Kidney glomerular epithelial cell (primary cell): ENCODE results near the gene FBXO36.
A peak's percentile ranks its signal among the peaks of the same experiment; 100 is the strongest.

Source experiments
- DNase-seq: peaks from one replicate; lab custom pipeline; 2025; lab: John Stamatoyannopoulos, UW

Gene FBXO36

GRCh38 chr2:229970406-229970805 lies 48.1 kb downstream of the FBXO36 start:
- DNase-seq: no peak

GRCh38 chr2:229971298-229971790 lies 49.0 kb downstream of the FBXO36 start:
- DNase-seq: no peak

- no peak for DNase-seq
Observed at GRCh38 chr2:229974266-229974665, 52.0 kb downstream of the FBXO36 start.

- DNase-seq: no peak
Observed at GRCh38 chr2:229980431-229981184, 58.3 kb downstream of the FBXO36 start.

GRCh38 chr2:229993236-229993635 lies 70.9 kb downstream of the FBXO36 start:
- DNase-seq: no peak

- no peak for DNase-seq
Observed at GRCh38 chr2:229996320-229996719, 74.0 kb downstream of the FBXO36 start.

- DNase-seq: no peak
Observed at GRCh38 chr2:229997565-229997964, 75.3 kb downstream of the FBXO36 start.

- no peak for DNase-seq
Observed at GRCh38 chr2:230000118-230000841, 78.0 kb downstream of the FBXO36 start.

- peak; percentile 42 for DNase-seq
Observed at GRCh38 chr2:230007931-230008707, 85.8 kb downstream of the FBXO36 start.

GRCh38 chr2:230008708-230009066 lies 86.4 kb downstream of the FBXO36 start:
- no peak for DNase-seq

GRCh38 chr2:230010501-230010900 lies 88.2 kb downstream of the FBXO36 start:
- no peak for DNase-seq

GRCh38 chr2:230011617-230012016 lies 89.3 kb downstream of the FBXO36 start:
- no peak for DNase-seq

GRCh38 chr2:230012267-230012884 lies 90.1 kb downstream of the FBXO36 start:
- no peak for DNase-seq

- DNase-seq: no peak
Observed at GRCh38 chr2:230016844-230017243, 94.5 kb downstream of the FBXO36 start.

- DNase-seq: no peak
Observed at GRCh38 chr2:230018153-230018552, 95.8 kb downstream of the FBXO36 start.

- DNase-seq: no peak
Observed at GRCh38 chr2:230019742-230020141, 97.4 kb downstream of the FBXO36 start.

- no peak for DNase-seq
Observed at GRCh38 chr2:230023313-230023712, 101.0 kb downstream of the FBXO36 start.

- DNase-seq: no peak
Observed at GRCh38 chr2:230042195-230042594, 119.9 kb downstream of the FBXO36 start.

GRCh38 chr2:230043025-230043424 lies 120.7 kb downstream of the FBXO36 start:
- DNase-seq: no peak

- DNase-seq: no peak
Observed at GRCh38 chr2:230043461-230043860, 121.2 kb downstream of the FBXO36 start.

- no peak for DNase-seq
Observed at GRCh38 chr2:230046491-230046890, 124.2 kb downstream of the FBXO36 start.

- DNase-seq: no peak
Observed at GRCh38 chr2:230048010-230048671, 125.8 kb downstream of the FBXO36 start.
